Activated CD8-positive, alpha-beta memory T cell treated with anti-CD3 and anti-CD28 coated beads, Interleukin-2, amount 10 ng/mL, durations not matched to agents 7 days and 5 days (primary cell): ENCODE measurements around the gene SLC9A7. TPM values are rescaled to one million over a fixed set of nuclear protein-coding genes. Genes with fewer than 3 reads are reported as not detected.

Experiments used
- ATAC-seq: fragments of 150-1000 bp; cut with Tn5 transposase; one replicate; pipeline ENCODE4 v1.10.0; 2021; ENCODE audit warnings: moderate library complexity
- CTCF ChIA-PET: fragments of 350-600 bp; sonication (Branson Sonifier 250); formaldehyde crosslinking; loops from one replicate; lab custom pipeline; 2021; ENCODE audit warnings: antibody characterized with exemption; lab: Charles Lee
- DNase-seq: peaks from one replicate; pipeline ENCODE4 v3.0.0-alpha.2; 2020
- H3K27ac Mint-ChIP-seq: one replicate; pipeline ENCODE4 v1.8.0; 2021; ENCODE audit warnings: mild to moderate bottlenecking, mixed read lengths
- H3K27me3 Mint-ChIP-seq: one replicate; pipeline ENCODE4 v1.8.0; 2021; ENCODE audit warnings: mixed read lengths
- H3K36me3 Mint-ChIP-seq: one replicate; pipeline ENCODE4 v1.8.0; 2021; ENCODE audit warnings: mild to moderate bottlenecking, mixed read lengths
- H3K4me1 Mint-ChIP-seq: one replicate; pipeline ENCODE4 v1.8.0; 2021; ENCODE audit warnings: mixed read lengths
- H3K4me3 Mint-ChIP-seq: one replicate; pipeline ENCODE4 v1.8.0; 2021; ENCODE audit warnings: mild to moderate bottlenecking, moderate library complexity, mixed read lengths
- H3K9me3 Mint-ChIP-seq: one replicate; pipeline ENCODE4 v1.8.0; 2022; ENCODE audit warnings: low read depth, mixed read lengths
- total RNA-seq, 2 experiments: library from RNA; stranded (reverse); gene quantifications; one replicate each; pipeline ENCODE4 v1.2.3, GENCODE V29; 2021

Gene SLC9A7
- total RNA-seq, 2 experiments from 2014 or later: 9.1 to 19.0 TPM

DNA sequence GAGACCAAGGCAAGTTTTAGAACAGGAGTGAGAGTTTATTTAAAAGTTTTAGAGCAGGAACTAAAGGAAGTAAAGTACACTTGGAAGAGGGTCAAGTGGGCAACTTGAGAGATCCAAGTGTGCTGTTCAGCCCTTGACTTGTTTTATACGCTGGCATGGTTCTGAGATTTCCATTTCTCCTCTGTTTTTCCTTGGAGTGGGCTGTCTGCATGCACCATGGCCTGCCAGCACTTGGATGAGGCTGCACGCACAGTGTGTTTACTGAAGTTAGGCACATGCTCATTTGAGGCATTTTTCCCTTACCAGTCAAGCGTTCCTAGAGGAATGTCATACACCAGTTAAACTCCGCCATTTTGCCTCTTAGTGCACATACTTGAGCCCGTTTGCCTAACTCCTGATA, 205.0 kb downstream of the SLC9A7 start:
- Mint-ChIP-seq H3K4me3 (no peak overlapping the region), H3K4me1 (peaks cover 2% of the 10 kb centered on the region), H3K36me3 (peaks cover 7% of the 10 kb centered on the region), H3K9me3 (no peaks in the 10 kb centered on the region), H3K27me3 (no peaks in the 10 kb centered on the region), H3K27ac (no peak overlapping the region)
- DNase-seq (no peak), ATAC-seq (no peak)
- CTCF ChIA-PET: no interaction called here

DNA sequence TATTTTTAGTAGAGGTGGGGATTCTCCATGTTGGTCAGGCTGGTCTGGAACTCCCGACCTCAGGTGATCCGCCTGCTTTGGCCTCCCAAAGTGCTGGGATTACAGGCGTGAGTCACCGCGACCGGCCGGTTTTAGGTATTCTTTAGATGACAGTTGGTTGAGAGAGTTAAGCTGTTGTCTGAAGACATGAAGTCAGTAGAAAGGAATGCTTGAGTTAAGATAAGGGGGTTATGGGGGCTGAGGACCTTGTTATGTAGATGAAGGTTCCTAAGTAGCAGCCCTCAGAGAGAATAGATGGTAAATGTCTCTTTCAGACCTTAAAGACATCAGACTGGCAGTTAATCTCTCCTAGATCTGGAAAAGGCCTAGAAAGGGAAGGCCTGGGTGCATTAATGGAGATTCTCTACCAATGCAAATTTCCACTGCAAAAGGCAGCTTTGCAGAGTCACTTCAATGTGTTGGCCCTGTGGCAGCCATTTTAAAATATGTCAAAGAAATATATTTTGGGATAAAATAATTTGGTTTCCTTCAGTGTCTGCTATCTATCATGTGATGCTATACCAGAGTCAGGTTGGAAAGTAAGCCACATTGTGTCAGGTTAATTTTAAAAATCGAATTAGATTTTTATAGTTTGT, 207.3 kb downstream of the SLC9A7 start:
- Mint-ChIP-seq H3K27me3 (no peaks in the 10 kb centered on the region), H3K9me3 (no peaks in the 10 kb centered on the region), H3K4me3 (no peak overlapping the region), H3K4me1 (peaks cover 14% of the 10 kb centered on the region), H3K36me3 (peaks cover 17% of the 10 kb centered on the region), H3K27ac (no peak overlapping the region)
- ATAC-seq (no peak), DNase-seq (no peak)
- CTCF ChIA-PET: interaction anchor here (0.9 kb wide), 1 partner anchor 91 kb away, joined by 3 read pairs; no protein-coding TSS in a partner anchor

DNA sequence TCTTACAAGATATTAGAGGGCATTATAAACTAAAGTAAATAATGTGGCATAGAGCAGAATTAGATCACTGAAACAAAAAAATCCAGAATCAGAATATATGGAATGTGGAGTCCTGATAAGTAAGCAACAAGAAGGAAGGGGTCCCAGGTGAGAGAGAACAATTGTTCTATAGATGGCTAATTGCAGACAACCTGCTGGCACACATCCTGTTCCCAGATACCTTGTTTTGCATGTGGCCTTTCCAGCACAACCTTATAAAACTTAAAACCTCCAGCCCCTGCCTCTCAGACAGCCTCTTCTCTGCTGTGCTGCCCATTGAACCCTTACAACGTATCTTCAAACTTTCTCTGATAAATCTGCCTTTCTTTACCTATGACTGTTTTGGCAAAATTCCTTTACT, 209.0 kb downstream of the SLC9A7 start:
- Mint-ChIP-seq H3K27ac (no peak overlapping the region), H3K36me3 (peaks cover 17% of the 10 kb centered on the region), H3K27me3 (no peaks in the 10 kb centered on the region), H3K4me3 (no peak overlapping the region), H3K4me1 (peaks cover 21% of the 10 kb centered on the region), H3K9me3 (no peaks in the 10 kb centered on the region)
- DNase-seq (no peak), ATAC-seq (no peak)
- CTCF ChIA-PET: no interaction called here

Other genes with a start within 250 kb of the SLC9A7 start
- 1 to 10 TPM; 2.8 to 6.5 TPM for gene ZNF674, start 213.7 kb downstream of the SLC9A7 start, total RNA-seq
- 1 to 10 TPM; 4.6 to 5.9 TPM for gene CHST7, start 185.4 kb downstream of the SLC9A7 start, total RNA-seq
- 10 to 100 TPM in 1 of 2 experiments, 1 to 10 TPM in 1; 9.6 to 11.3 TPM for gene RP2, start 77.9 kb upstream of the SLC9A7 start, total RNA-seq
- gene JADE3, start 153.3 kb upstream of the SLC9A7 start, total RNA-seq: 1 to 10 TPM in 1 of 2 experiments, under 1 TPM in 1; 0.47 to 1.3 TPM